Gastroesophageal sphincter (tissue), 4 donors: ENCODE results near the gene ICA1L. TPM values are rescaled to one million over a fixed set of nuclear protein-coding genes. Genes with fewer than 3 reads are reported as not detected.
A peak's percentile ranks its signal among the peaks of the same experiment; 100 is the strongest.

Experiments
- ATAC-seq: fragments of 150-250 bp; one replicate; pipeline ENCODE4 v1.9.1; 2016; ENCODE audit warnings: mild to moderate bottlenecking, moderate library complexity
- H3K27ac ChIP-seq, 4 donors: fragments of 200-600 bp; sonication (generic) in 3 of 4; 1 replicate in 3 of 4; 2 replicates in 1 of 4; pipeline ENCODE4 v1.5.1; 2016 to 2019
- H3K27me3 ChIP-seq: fragments of 200-600 bp; sonication (generic); one replicate; pipeline ENCODE4 v1.5.1; 2019
- H3K36me3 ChIP-seq, 2 donors: fragments of 200-600 bp; sonication (generic); one replicate each; pipeline ENCODE4 v1.5.1; 2019; ENCODE audit warnings: control low read depth in 1 of 2
- H3K4me1 ChIP-seq, 3 donors: fragments of 200-600 bp; sonication (generic); 1 replicate in 2 of 3; 2 replicates in 1 of 3; pipeline ENCODE4 v1.5.1; 2016 to 2019; ENCODE audit warnings: control low read depth in 2 of 3
- H3K4me3 ChIP-seq, 2 donors: fragments of 200-600 bp; sonication (generic); one replicate each; pipeline ENCODE4 v1.5.1; 2019; ENCODE audit warnings: mild to moderate bottlenecking in 1 of 2, moderate library complexity in 1 of 2
- H3K9me3 ChIP-seq, 3 donors: fragments of 200-600 bp; sonication (generic); one replicate each; pipeline ENCODE4 v1.5.1; 2017 to 2019; ENCODE audit warnings: control low read depth in 2 of 3
- CTCF ChIP-seq, 4 experiments: fragments of 200-600 bp in 2 of 4; fragments of 450-650 bp in 2 of 4; sonication (generic) in 1 of 4; IDR thresholded peaks; one replicate each; pipeline ENCODE4 v1.5.1; 2017 to 2019; ENCODE audit warnings: antibody characterized with exemption in 4 of 4, mild to moderate bottlenecking in 2 of 4, moderate library complexity in 2 of 4
- EP300 ChIP-seq: sonication (generic); formaldehyde crosslinking; IDR thresholded peaks from one replicate; pipeline ENCODE4 v1.6.1; 2017; ENCODE audit warnings: antibody characterized with exemption, mild to moderate bottlenecking
- POLR2A ChIP-seq, 2 donors: fragments of 450-650 bp; IDR thresholded peaks; one replicate each; pipeline ENCODE4 v1.6.1; 2017; ENCODE audit warnings: antibody characterized with exemption in 2 of 2, mild to moderate bottlenecking in 2 of 2, moderate library complexity in 1 of 2
- POLR2AphosphoS5 ChIP-seq: sonication (generic); formaldehyde crosslinking; IDR thresholded peaks from one replicate; pipeline ENCODE4 v1.6.1; 2017; ENCODE audit warnings: antibody characterized with exemption
- WGBS, 2 donors: methylation state at CpG; one replicate each; pipeline ENCODE4 v1.1.5; 2018; ENCODE audit warnings: low coverage in 1 of 2; 5-methylcytosine and 5-hydroxymethylcytosine counted together
- total RNA-seq, 4 donors: library from RNA; depleted of rRNA; stranded (reverse); fragments of >200 nt; gene quantifications; one replicate each; pipeline ENCODE4 v1.1.0, GENCODE V29; 2016

Gene ICA1L
- total RNA-seq, 4 donors from 2014 or later = 12.2 to 40.8 (median 28.6) TPM

- H3K4me1 ChIP-seq = no peaks in the 10 kb centered on the region
- no peak overlapping the region for H3K4me3 ChIP-seq
- ATAC-seq = no peak
- no peak overlapping the region for H3K27ac ChIP-seq
- WGBS, 2 donors = 24 to 39% methylated on average over 5 to 6 of the region's 6 CpGs
- H3K36me3 ChIP-seq = no peaks in the 10 kb centered on the region
- H3K9me3 ChIP-seq = no peaks in the 10 kb centered on the region
- no peaks in the 10 kb centered on the region for H3K27me3 ChIP-seq
- TF ChIP-seq EP300 (no peak), CTCF (IDR thresholded peaks at IDR 0.05) (peak; percentile 28 to 54 (median 44))
Measured at GRCh38 chr2:202831242-202832220, 40.0 kb downstream of the ICA1L start.

GRCh38 chr2:202824901-202825300, 46.7 kb downstream of the ICA1L start:
- Histone ChIP-seq H3K9me3 (no peaks in the 10 kb centered on the region), H3K27me3 (no peaks in the 10 kb centered on the region), H3K4me3 (no peak overlapping the region), H3K4me1 (no peaks in the 10 kb centered on the region), H3K36me3 (peaks cover 0 to 4% of the 10 kb centered on the region in 2 donors), H3K27ac (no peak overlapping the region)
- ATAC-seq = no peak
- TF ChIP-seq POLR2AphosphoS5 (no peak), EP300 (no peak)
- WGBS, 2 donors = 91% methylated on average over 1 of the region's 1 CpG; no CpG with 5 or more reads in 1 of the 2 donors

- no peaks in the 10 kb centered on the region for H3K9me3 ChIP-seq
- peaks cover 0 to 4% of the 10 kb centered on the region in 2 donors for H3K36me3 ChIP-seq
- no peak overlapping the region for H3K4me3 ChIP-seq
- ATAC-seq = no peak
- 94 to 100% methylated on average over 2 of the region's 2 CpGs for WGBS, 2 donors
- no peaks in the 10 kb centered on the region for H3K4me1 ChIP-seq
- no peaks in the 10 kb centered on the region for H3K27me3 ChIP-seq
- H3K27ac ChIP-seq = no peak overlapping the region
- TF ChIP-seq EP300 = no peak
- no peak for TF ChIP-seq POLR2A (IDR thresholded peaks at IDR 0.05)
- no peak for TF ChIP-seq CTCF (IDR thresholded peaks at IDR 0.05)
- no peak for TF ChIP-seq POLR2AphosphoS5
Measured at GRCh38 chr2:202822411-202822810, 49.2 kb downstream of the ICA1L start.

- WGBS, 2 donors = 79 to 87% methylated on average over 7 of the region's 7 CpGs
- no peak for ATAC-seq
- H3K9me3 ChIP-seq = no peaks in the 10 kb centered on the region
Measured at GRCh38 chr2:202821206-202822160, 50.1 kb downstream of the ICA1L start.

More at GRCh38 chr2:202821206-202822160, 50.1 kb downstream of the ICA1L start:
- TF ChIP-seq POLR2AphosphoS5 (no peak), EP300 (no peak), CTCF (IDR thresholded peaks at IDR 0.05) (no peak), POLR2A (IDR thresholded peaks at IDR 0.05) (no peak)
- Histone ChIP-seq H3K36me3 (peaks cover 0 to 4% of the 10 kb centered on the region in 2 donors), H3K27me3 (no peaks in the 10 kb centered on the region), H3K4me1 (peaks cover 0 to 9% (median 8%) of the 10 kb centered on the region in 3 donors), H3K4me3 (no peak overlapping the region), H3K27ac (no peak overlapping the region)
